ENCODE data around the gene COL4A1.

COL4A1 gene

GRCh38 chr13:110309661-110310524 is 2.9 kb upstream of the COL4A1 start:
- no peak for DNase-seq (ENCODE audit: extremely low read depth in 1 of 2, low read depth in 1 of 2)

GRCh38 chr13:110308656-110309359 is 1.9 kb upstream of the COL4A1 start:
- no peak for DNase-seq (ENCODE audit: extremely low read depth in 1 of 2, low read depth in 1 of 2)

DNA sequence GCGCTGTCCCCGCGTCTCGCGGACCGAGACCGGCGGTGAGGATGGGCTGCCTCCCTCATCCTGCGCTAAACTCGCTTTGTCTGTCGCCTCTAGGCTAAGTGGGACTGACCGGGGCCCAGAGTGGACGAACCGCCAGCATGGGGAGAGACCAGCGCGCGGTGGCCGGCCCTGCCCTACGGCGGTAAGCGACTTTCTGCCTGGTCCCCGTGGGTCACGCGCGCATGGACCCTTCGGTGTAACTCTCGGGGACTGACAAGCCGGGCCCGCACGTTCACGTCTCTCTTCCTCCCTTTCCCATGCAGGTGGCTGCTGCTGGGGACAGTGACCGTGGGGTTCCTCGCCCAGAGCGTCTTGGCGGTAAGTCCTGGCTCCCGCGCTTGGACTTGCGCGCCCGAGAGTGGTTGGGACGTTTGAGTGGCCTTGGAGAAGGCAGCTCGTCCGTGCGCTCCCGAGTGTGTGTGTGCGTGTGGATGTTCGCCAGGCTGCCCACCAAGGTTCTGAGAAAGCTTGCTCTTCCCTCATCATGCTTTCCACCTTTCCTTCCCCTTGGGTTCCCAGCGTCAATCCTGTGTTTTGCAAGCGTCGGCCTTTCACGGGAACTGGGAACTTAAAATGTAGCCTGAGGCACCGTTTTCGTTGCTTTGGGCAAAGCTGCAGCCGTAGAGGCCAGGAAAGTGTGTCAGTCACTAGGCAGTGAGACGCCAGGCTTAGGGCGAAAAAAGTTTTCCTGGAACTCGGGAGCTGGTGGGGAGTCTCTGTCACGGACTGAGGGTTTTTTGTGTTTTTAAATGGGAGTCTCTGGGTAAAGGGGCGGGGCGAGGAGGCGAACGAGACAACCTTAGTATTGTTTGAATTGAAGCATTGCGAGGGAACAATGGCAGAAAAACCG is 1.1 kb upstream of the COL4A1 start:
- DNase-seq (ENCODE audit: extremely low read depth in 1 of 2, low read depth in 1 of 2), result no peak

DNA sequence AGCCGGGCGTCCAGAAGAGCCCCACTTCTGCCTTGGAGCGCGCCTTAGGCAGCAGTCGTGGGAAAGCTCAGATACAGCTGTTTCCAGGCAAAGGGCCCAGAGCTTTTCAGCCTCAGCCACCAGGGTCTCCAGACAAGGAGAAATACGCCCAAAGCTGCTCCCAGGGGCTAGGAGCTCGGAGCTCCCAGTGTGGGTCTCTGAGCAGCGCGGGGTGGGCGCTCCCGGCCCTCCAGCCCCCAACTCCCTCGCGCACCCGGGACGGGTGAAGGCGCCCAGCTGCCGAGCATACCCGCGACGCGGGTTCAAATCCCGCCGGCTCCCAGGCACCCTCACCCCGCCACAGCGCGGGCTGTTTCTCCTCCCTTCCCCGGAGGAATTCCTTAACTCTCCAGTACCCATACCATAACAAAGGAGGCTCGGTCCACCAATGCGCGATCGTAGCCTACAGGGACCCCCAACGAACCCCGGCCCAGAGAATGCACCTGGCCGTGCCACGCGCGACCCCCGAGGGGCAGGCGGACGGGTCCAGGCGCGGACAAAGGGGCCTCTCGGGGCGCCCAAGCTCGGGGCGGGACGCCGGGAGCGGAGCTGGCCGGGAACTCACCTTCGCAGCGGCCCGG is 507 bp downstream of the COL4A1 start:
- no peak for DNase-seq (ENCODE audit: extremely low read depth in 1 of 2, low read depth in 1 of 2)

- DNase-seq (ENCODE audit: extremely low read depth in 1 of 2, low read depth in 1 of 2), result no peak
Measured at GRCh38 chr13:110305949-110306339, 1.0 kb downstream of the COL4A1 start.

GRCh38 chr13:110305544-110305943 is 1.4 kb downstream of the COL4A1 start:
- no peak for DNase-seq (ENCODE audit: extremely low read depth in 1 of 2, low read depth in 1 of 2)

DNA sequence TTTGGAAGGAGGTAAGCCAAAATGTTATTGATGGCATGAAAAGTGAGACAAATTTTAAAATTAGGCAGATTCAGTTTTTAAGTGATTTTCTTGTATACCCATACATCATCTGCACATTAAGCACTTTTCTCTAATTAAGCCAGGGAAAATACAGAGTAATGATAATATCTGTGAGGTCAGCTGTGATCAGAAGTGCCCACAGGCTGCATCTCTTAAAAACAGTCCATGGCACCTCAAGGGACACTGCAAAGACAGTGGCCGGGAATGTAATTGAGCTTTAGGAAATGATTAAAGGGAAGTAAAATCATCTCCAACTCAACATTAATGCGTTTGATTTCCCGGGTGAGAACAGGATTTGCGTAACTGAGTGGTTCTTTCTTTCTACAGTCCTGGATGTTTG is 2.0 kb downstream of the COL4A1 start:
- DNase-seq (ENCODE audit: extremely low read depth in 1 of 2, low read depth in 1 of 2), result no peak

DNA sequence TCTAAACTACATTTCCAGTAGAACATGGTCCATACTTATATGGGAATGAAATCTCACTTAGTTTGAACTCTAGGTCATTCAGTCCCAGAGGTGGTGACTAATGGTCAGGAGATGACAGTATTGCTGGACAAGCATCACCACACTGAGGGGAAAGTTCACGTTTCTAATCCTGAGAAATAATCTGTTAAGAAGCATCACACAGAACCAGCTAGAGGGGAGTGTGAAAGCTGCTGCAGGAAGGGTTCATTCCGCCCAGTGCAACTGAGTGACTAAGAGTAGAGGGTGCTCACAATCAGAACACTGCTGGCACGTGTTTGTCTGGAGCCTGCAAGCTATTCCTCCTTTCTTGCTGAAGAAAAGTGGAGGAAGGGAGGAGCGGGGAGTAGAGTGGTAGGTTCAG is 2.7 kb downstream of the COL4A1 start:
- no peak for DNase-seq (ENCODE audit: extremely low read depth in 1 of 2, low read depth in 1 of 2)

DNA sequence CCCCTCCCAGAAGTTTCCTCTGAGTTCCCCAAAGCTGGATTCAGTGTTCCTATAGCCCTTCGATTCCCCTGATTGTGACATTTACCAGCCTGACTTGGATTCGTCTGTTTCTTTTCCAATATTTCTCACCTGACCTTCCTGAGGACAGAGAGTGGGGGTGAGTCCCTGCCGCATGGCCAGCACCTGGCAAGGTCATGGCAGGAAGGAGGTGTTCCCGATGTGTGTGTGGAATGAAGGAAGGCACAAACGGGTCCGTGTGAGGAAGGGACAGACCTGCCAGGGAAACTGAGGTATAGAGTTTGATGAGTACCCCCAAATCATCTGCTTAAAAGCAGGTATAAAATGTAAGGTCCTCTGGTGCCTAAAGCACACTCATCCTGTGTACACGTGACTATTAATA is 3.3 kb downstream of the COL4A1 start:
- no peak for DNase-seq (ENCODE audit: extremely low read depth in 1 of 2, low read depth in 1 of 2)

DNA sequence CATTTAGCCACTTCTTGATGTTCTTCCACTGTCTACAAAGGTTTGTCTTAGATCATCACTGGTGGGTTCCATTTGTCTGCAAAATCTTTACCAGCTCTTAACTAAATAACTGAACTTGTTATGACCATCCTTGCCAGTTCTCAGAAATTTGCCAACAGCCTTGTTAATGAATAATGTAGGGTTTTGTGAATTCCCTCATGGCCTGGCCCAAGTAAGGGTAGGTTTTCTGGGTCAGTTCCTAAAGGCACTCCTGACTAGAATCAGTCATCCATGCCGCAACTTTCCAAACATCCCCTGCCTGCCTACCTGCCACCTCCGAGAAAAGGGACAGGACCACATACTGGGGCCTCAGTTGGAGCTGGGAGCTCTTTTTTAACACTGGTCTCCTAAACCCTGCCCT is 4.0 kb downstream of the COL4A1 start:
- DNase-seq (ENCODE audit: extremely low read depth in 1 of 2, low read depth in 1 of 2), result no peak

GRCh38 chr13:110301606-110302553 is 5.1 kb downstream of the COL4A1 start:
- no peak for DNase-seq (ENCODE audit: extremely low read depth in 1 of 2, low read depth in 1 of 2)

DNA sequence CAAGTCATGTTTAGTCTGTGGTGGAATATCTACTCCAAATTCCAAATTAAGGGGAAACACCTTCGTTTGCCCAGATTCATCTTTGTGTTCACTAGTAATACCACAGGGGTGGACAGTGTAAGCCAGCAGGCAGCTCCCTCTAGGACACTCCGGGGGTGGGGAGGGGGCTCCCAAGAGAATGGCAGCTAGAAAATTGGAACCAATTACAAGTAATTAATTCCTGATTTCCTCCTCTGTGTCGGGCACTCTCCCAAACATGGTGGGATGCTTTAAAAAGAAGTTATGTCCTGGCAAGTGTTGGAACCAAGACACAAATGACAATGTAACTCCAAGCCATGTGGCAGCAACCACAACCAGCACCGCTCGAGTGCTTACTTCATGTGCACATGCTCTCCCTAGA is 5.9 kb downstream of the COL4A1 start:
- no peak for DNase-seq (ENCODE audit: extremely low read depth in 1 of 2, low read depth in 1 of 2)

- no peak for DNase-seq (ENCODE audit: extremely low read depth in 1 of 2, low read depth in 1 of 2)
Measured at GRCh38 chr13:110300090-110300815, 6.7 kb downstream of the COL4A1 start.

GRCh38 chr13:110299283-110299840 is 7.6 kb downstream of the COL4A1 start:
- no peak for DNase-seq (ENCODE audit: extremely low read depth in 1 of 2, low read depth in 1 of 2)

DNA sequence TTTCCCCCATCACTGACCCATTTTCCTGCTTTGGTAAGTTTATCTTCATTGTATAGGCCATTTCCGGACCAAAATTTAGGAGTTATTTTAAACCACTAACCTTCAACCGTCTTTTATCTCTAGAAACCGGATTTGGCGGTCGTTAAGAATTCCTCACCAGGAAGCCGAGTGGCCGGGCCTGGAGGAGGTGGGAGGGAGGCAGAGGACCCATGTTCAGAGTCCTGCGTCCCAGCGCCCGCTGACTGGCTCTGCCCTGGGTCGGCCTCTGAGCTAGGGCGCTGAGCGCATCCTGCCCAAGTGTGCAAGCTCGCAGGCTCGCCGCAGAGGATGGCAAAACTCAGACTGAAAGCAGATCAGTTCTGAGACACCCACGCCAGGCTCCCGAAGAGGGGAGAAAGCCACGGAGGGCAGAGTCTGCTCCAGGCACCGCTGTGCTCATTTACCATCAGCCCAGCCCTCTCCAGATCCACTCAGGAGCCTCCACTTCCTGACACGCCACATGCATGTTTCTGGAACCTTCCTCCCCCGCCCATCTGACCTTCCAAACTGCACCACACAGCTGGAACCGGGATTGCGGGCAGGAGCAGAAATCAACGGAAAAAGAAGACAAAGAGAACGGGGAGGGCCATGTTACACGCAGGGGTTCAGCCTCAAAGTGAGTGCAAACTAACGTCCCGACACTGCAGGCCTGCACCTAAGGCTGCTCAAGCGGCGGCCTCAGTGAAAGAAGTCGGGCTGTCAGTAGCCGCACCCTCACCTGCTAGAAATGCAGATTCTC is 8.3 kb downstream of the COL4A1 start:
- peak; percentile 19 to 50 for DNase-seq (ENCODE audit: extremely low read depth in 1 of 2, low read depth in 1 of 2)

- DNase-seq (ENCODE audit: extremely low read depth in 1 of 2, low read depth in 1 of 2), result no peak
Measured at GRCh38 chr13:110297766-110298504, 9.0 kb downstream of the COL4A1 start.

- no peak for DNase-seq (ENCODE audit: extremely low read depth in 1 of 2, low read depth in 1 of 2)
Measured at GRCh38 chr13:110297011-110297410, 9.9 kb downstream of the COL4A1 start.

Data from stimulated activated CD8-positive, alpha-beta memory T cell treated with anti-CD3 and anti-CD28 coated beads, Interleukin-7, amount 100 ng/mL, for 48 hours (primary cell).